Stimulated activated CD8-positive, alpha-beta memory T cell treated with anti-CD3 and anti-CD28 coated beads, Interleukin-2, amount 100 ng/mL, for 1 hour (primary cell): ENCODE data around the gene IER5L.

Source experiments
- DNase-seq, 2 donors: peaks; one replicate each; pipeline ENCODE4 v3.0.0-alpha.2; 2020; ENCODE audit warnings: low read depth in 2 of 2

The IER5L gene

DNA sequence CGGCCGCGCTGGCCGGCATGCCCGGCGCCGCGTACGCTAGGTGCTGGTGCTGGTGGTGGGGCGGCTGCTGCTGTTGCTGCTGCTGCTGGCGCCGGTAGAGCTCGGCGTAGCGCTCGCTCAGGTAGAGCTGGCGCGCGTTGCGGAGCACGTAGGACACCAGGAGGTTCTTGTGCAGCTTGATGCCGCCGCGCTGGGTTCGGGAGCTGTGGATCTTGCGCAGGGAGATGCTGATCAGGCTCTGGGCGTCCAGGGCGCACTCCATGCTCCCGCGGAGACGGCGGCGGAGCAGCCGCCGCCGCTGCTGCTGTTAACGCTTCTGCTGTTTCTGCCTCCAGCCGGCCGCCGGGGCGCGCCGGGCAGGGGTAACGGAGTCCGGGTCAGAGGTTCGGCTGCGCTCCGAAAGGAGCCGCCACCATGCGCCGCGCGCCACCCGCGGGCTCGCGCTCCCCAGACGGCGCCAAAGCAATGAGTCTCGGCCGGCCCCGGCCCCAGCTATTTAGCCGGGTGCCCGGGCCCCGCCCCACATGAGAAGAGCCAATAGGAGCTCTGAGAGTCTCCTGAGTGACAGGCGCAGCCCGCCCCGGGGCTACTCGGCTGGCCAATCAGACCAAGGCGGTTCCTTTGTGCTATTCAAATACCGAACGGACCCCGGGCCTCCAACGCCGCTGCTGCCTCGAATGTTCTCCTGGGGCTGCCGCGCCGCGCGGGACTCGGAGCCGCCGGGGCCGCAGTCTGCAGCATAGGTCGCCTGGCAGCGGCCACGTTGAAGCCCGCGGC lies at the start of gene IER5L:
Gene IER5L (minus strand): TSS at position 471 of the 777 bp plus-strand sequence. CDS start 209 bp downstream, at position 262.
- DNase-seq, result peak; percentile 82 to 89

DNA sequence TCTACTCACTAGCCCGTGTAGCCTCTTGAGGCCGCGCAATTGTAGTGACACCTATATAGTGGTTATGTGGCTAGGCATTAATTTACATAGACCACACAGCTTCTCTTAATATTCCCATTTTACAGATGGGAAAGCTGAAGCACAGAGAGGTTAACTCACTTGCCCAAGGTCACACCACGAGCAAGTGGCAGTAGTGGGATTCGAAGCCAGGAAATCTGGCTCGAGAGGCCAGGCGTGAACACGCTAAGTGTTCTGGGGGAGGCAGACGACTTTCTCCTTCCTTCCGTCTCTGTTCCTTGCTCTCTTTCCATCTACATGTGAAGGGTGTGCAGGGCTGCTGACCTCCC lies 49.8 kb upstream of the IER5L start:
- no peak for DNase-seq

- DNase-seq, result no peak
These were observed 47.8 kb upstream of the IER5L start for GRCh38 chr9:129225815-129226214.

DNA sequence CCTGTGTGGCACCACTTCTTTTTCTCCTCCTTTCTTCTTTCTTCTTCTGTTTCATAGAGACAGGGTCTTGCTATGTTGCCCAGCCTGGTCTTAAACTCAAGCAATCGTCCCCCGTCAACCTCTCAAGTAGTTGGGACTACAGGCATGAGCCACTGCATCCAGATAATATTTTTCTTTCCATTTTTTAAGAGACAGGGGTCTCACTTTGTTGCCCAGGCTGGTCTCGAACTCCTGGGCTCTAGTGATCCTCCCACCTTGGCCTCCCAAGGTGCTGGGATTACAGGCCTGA lies 47.4 kb upstream of the IER5L start:
- DNase-seq, result no peak

DNA sequence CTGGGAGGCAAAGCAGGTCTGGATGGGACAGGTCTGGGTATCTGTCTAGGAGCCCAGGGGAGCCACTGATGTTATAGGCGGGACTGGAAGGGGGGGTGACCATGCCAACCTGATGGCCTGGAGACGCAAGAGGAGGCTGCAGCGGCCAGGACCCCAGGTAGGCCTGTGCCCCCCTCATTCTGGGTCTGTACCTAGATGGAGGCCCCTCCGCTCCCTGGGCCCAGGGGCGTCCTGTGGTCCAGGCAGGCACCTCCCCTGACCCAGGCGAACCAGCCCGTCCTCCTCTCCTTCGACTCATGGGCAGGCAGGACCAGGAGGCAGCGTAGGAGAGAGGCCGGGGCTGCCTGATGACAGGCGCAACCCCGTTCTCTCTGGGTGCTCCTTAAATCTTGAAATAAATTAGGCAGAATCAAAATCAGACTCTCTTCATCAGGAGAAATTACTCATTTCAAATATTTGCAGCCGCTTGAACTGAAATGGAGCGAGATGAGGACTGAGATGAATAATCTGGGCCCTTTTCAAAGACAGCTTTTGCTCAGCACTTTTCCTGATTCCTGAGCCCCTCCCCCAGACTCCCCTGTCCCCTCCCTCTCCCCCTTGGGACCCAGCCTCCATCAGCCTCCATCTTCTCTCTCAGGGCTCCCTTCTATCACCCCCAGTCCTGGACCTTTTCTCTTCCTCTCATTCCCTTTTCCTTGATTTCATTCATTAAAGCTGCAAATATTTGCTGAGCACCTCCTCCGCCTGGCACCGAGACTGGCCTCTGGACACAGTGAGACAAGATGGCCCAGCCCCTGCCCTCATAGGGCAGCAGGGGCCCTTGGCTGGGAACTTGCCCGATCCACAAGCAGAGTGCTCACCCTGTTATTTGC lies 46.8 kb upstream of the IER5L start:
- no peak for DNase-seq

- DNase-seq, result no peak
These were observed 45.6 kb upstream of the IER5L start for GRCh38 chr9:129223551-129224208.

DNA sequence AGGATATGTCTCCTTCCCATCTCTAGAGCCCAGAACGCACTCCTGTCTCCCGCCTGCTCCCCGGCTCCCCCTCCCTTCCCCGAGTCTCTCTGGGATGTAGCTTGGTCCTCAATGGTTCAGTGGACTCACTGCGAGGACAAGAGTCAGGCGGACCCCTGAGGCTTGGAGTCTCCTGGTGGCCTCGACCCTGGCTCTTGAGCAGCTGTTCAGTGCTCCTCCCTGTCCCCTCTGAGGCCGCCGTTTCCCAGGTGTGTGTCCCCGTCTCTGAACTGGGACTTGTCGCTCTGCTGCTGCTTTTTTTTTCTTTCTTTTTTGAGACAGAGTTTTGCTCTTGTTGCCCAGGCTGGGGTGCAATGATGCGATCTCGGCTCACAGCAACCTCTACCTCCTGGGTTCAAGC lies 44.8 kb upstream of the IER5L start:
- DNase-seq, result no peak

DNA sequence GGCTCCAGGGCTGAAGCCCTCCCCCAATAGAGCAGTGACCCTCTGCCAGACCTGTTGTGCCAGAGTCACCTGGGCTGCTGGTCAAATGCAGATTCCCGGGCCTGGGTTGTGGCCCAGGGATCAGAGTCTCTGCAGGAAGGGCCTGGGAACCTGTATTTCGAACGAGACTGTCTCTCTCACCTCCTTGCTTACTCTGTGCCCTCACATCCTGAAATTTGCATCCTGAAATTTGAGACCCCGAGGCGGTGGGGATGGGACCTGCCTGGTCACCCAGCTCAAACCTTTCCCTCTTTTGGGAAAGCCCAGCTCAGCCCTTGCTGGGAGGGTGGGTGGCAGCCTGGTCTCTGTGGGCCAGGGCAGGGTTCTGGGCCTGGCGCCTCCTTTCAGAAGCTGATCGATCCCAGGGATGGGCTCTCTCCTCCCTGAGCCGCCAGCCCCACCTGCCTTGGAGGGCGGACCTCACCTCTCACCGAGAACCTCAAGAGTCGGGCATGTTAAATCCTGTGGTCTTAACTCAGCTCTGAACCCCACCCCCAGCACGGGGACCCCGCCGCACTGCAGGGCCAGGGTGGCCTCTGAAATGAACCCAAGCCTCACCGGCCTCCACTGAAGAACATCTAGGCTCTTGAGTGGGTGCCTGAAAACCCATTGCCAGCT lies 44.0 kb upstream of the IER5L start:
- DNase-seq, result no peak

- DNase-seq, result no peak
These were observed 43.2 kb upstream of the IER5L start for GRCh38 chr9:129221233-129221632.

DNA sequence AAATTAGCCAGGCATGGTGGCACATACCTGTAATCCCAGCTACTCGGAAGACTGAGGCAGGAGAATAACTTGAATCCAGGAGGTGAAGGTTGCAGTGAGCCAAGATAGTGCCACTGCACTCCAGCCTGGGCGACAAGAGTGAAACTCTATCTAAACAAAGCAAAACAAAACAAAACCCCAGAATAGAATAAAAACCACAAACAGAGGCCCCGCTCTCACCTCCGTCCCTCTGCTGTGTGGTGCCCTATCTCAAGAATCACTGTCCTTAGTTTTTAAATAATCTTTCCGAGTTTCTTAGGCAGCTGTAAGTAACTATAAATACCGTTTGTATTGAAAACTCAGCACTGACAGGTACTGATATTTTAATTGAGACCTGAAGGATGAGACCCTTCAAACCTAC lies 42.7 kb upstream of the IER5L start:
- DNase-seq, result no peak

- no peak for DNase-seq
These were observed 40.9 kb upstream of the IER5L start for GRCh38 chr9:129218918-129219317.

DNA sequence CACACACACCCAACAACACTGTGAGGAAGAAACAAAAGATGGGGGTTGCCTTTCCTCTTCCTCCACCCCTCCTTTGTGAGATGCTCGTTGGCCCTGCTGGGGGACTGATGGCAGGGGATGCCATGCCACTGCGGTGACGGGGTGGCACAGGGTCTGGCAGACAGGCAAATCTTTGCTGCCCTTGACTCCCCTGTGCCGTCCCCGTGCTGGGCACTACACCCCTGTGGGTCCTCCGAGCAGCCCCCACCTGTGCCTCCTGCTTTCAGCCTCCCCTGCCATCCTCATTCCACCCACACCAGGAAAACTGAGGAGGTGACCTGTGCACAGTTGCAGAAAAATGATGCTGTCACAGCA lies 40.2 kb upstream of the IER5L start:
- DNase-seq, result no peak

DNA sequence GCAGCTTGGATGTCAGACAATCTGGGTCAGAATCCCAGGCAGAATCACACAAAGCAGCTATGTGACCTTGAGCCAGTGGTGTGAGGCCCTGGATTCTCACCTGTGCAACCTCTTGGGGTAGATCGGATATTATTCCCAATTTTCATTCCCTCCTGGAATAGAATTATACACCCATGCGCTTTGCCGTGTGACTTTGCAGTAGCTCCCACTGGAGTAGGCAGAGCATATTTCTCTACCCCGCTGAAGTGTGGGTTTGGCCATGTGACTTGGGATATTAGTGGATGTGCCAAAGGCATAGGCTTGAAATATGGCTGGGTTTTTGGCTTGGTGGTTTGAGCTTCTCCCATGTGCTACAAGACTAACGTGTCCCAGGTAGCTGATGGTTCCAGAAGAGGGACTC lies 35.5 kb upstream of the IER5L start:
- no peak for DNase-seq

GRCh38 chr9:129211686-129212085 lies 33.6 kb upstream of the IER5L start:
- DNase-seq, result no peak

DNA sequence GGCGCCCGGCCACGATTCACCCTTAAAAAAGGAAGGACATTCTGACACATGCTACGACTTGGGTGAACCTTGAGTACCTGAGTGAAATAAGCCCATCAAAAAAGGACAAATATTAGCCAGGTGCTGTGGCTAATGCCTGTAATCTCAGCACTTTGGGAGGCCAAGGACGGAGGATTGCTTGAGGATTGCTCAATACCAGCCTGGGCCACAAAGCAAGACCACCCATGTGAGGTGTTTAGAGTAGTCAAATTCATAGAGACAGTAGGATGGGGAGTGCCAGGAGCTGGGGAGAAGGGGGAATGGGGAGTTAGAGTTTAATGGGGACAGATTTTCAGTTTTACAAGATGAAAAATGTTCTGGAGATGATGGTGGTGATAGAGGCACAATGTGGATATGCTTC lies 32.1 kb upstream of the IER5L start:
- DNase-seq, result no peak

DNA sequence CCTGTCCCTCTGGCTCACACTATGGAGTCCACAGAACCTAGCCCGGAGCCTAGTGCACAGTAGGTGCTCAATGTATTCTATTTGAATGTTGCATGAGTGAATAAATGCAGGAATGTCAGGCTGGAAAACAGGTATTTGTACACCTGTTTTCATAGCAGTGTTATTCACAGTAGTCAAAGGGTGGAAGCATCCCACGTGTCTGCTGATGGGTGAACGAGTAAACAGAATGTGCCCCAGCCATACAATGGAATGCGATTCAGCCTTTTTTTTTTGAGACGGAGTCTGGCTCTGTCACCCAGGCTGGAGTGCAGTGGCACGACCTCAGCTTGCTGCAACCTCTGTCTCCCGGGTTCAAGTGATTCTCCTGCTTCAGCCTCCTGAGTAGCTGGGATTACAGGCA lies 31.5 kb upstream of the IER5L start:
- no peak for DNase-seq

GRCh38 chr9:129209109-129209508 lies 31.0 kb upstream of the IER5L start:
- DNase-seq, result no peak

DNA sequence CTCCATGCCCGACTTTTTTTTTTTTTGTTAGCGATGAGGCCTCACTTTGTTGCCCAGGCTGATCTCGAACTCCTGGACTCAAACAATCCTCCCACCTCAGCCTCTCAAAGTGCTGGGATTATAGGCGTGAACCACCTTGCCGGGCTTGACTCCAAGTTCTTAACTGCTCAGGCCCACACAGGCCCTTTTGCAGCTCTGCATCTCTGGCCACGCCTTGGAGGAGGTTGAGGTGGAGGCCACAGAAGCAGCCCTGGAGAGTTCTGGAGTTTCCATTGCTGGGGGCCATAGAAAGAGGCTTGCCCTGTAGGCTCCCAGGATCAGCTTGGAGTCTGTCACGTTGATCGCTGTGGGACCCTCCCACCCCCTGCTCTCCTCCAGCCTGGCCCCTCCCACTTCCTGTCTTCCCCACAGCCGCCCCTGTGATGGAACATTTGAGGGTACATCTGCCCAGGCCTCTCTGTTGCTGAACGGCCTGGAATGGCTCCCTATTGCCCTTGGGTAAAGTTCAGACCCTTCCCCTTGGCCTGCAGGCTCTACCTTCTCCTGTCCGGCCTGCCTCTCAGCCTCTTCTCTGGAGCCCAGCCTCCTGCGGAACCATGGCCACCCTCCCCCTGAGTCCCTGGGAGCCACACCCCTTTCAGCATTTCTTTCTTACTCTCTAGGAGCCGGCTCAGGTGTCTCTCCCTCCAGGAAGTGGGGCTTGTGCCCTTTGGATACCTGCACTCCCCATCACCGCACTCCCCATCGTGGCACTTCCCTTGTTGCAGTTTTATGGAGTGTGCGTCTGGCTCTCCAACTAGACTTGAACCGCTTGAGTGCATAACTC lies 30.4 kb upstream of the IER5L start:
- peak; percentile 34 to 53 for DNase-seq

DNA sequence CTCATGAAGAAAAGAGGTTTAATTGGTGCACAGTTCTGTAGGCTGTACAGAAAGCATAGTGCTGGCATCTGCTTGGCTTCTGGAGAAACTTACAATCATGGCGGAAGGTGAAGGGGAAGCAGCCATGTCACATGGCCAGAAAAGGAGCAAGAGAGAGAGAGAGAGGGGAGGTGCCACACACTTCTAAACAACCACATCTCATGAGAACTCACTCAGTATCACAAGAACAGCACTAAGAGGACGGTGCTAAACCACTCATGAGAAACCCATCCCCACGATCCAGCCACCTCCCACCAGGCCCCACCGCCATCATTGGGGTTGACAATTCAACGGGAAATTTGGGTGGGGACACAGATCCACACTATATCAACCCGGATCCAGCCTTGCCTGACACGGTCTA lies 28.8 kb upstream of the IER5L start:
- DNase-seq, result no peak

- DNase-seq, result no peak
These were observed 28.3 kb upstream of the IER5L start for GRCh38 chr9:129206401-129206800.

GRCh38 chr9:129204840-129205239 lies 26.8 kb upstream of the IER5L start:
- DNase-seq, result no peak

- DNase-seq, result no peak
These were observed 25.5 kb upstream of the IER5L start for GRCh38 chr9:129203556-129203909.
